ENCODE data around the gene TPI1.
"Not testable (repeated sequence)": the region's sequence is repeated elsewhere in the genome, so short reads cannot be mapped to it uniquely, and the experiment has no call there.

GRCh38 chr12:6874015-6874368 lies 6.7 kb downstream of the TPI1 start:
- TF ChIP-seq CTCF, POLR2A (IDR thresholded peaks at IDR 0.05): not testable (repeated sequence)

All from right lobe of liver (tissue), 4 donors.